Panc1 (cell line): ENCODE measurements around the gene ATF5. TPM values are rescaled to one million over a fixed set of nuclear protein-coding genes. Genes with fewer than 3 reads are reported as not detected.

Experiments used
- ATAC-seq: fragments of 200-7000 bp; cut with Tn5 transposase; 2 replicates; pipeline ENCODE4 v1.9.1; 2020; ENCODE audit warnings: mild to moderate bottlenecking, moderate library complexity
- BruUV-seq: library from RNA; stranded (reverse); fragments of 400-500 nt; replicated peaks from 2 replicates; lab custom pipeline; 2021; lab: Mats Ljungman, UMichigan
- CTCF ChIA-PET: fragments of 300-600 bp; sonication (Branson Sonifier 250); formaldehyde crosslinking; loops from one replicate; lab custom pipeline; 2022; ENCODE audit warnings: antibody characterized with exemption; lab: Charles Lee
- POLR2A ChIA-PET: fragments of 300-600 bp; sonication (Branson Sonifier 250); formaldehyde crosslinking; loops from one replicate; lab custom pipeline; 2022; ENCODE audit warnings: antibody characterized with exemption; lab: Charles Lee
- DNase-seq: peaks from one replicate; pipeline ENCODE4 v3.0.0-alpha.2; 2010; ENCODE audit warnings: low read depth, low spot score
- H3K27ac ChIP-seq: 2 replicates; pipeline ENCODE4 v1.5.1; 2011; ENCODE audit warnings: mild to moderate bottlenecking, low read length, inconsistent platforms
- H3K27me3 ChIP-seq: fragments of 200-500 bp; sonication (Bioruptor generic); 2 replicates; pipeline ENCODE4 v1.6.0; 2014; ENCODE audit warnings: low read length, inconsistent platforms; ENCODE audit not compliant: control insufficient read depth, insufficient read depth
- H3K36me3 ChIP-seq: fragments of 200-500 bp; sonication (Bioruptor generic); 2 replicates; pipeline ENCODE4 v1.5.1; 2014; ENCODE audit warnings: inconsistent platforms, mild to moderate bottlenecking, low read length, moderate library complexity; ENCODE audit not compliant: control insufficient read depth, insufficient read depth
- H3K4me1 ChIP-seq: 2 replicates; pipeline ENCODE4 v1.5.1; 2011; ENCODE audit warnings: inconsistent platforms, mild to moderate bottlenecking, low read length, moderate library complexity; ENCODE audit not compliant: control insufficient read depth, insufficient read depth
- H3K4me3 ChIP-seq, 2 experiments: 2 replicates each; pipeline ENCODE4 v1.5.1; 2011 to 2012; ENCODE audit warnings: low read depth in 2 of 2, low read length in 2 of 2, mild to moderate bottlenecking in 2 of 2, inconsistent platforms in 1 of 2, moderate library complexity in 1 of 2
- H3K9me3 ChIP-seq: fragments of 200-500 bp; sonication (Bioruptor generic); 2 replicates; pipeline ENCODE4 v1.5.1; 2014; ENCODE audit warnings: low read depth, mild to moderate bottlenecking, inconsistent platforms, low read length, moderate library complexity; ENCODE audit not compliant: control insufficient read depth, insufficient read depth
- POLR2AphosphoS5 ChIP-seq: IDR thresholded peaks from 2 replicates; pipeline ENCODE4 v1.6.1; 2012; ENCODE audit warnings: mild to moderate bottlenecking, low read depth, low read length, moderate library complexity
- REST ChIP-seq, 2 experiments: IDR thresholded peaks; 2 replicates each; pipeline ENCODE4 v1.6.1; 2011 to 2012; ENCODE audit warnings: low read depth in 2 of 2, control low read depth in 1 of 2, low read length in 1 of 2, mild to moderate bottlenecking in 1 of 2, moderate library complexity in 1 of 2; ENCODE audit not compliant: insufficient read depth in 1 of 2
- SIN3A ChIP-seq: IDR thresholded peaks from 2 replicates; pipeline ENCODE4 v1.6.1; 2012; ENCODE audit warnings: low read depth, mild to moderate bottlenecking, low read length, moderate library complexity, borderline replicate concordance; ENCODE audit not compliant: insufficient read depth
- TCF7L2 ChIP-seq: IDR thresholded peaks from 2 replicates; pipeline ENCODE4 v1.6.1; 2011; ENCODE audit warnings: mild to moderate bottlenecking, low read depth, low read length, inconsistent platforms
- in situ Hi-C: cut with HindIII; loops from 2 replicates; pipeline ENCODE4 v1.10.0; 2016; ENCODE audit warnings: low sequenced_read_pairs, low pct_unique_long_range_greater_than_20kb
- intact Hi-C: fragments of 100-400 bp; cut with micrococcal nuclease; formaldehyde crosslinking; loops from one replicate; pipeline ENCODE4 v1.10.0; 2022; ENCODE audit not compliant: unreplicated experiment
- total RNA-seq: library from RNA; stranded (reverse); gene quantifications from one replicate; pipeline ENCODE4 v1.2.1, GENCODE V29; 2021; ENCODE audit not compliant: unreplicated experiment
- TF ChIP-seq, protein P1 (sequence below): fragments of 450-650 bp; IDR thresholded peaks from 2 replicates; pipeline ENCODE4 v1.5.1; 2017; ENCODE audit warnings: mild to moderate bottlenecking

Gene ATF5
- total RNA-seq, 1 experiment from 2014 or later = 104 TPM

GRCh38 chr19:49884109-49884508 is 44.9 kb upstream of the ATF5 start:
- H3K27ac ChIP-seq = no peak overlapping the region
- DNase-seq = no peak
- no peak overlapping the region for H3K4me3 ChIP-seq
- no peaks in the 10 kb centered on the region; the same call in 1 of the 2 replicates for H3K4me1 ChIP-seq
- CTCF ChIA-PET = no interaction called here
- intact Hi-C loops = no loop called here
- no TSS peak for BruUV-seq
- ATAC-seq = no peak
- no peaks in the 10 kb centered on the region for H3K36me3 ChIP-seq
- POLR2A ChIA-PET = no interaction called here
- H3K27me3 ChIP-seq = no peaks in the 10 kb centered on the region
- TF ChIP-seq REST (IDR thresholded peaks at IDR 0.05; ENCODE audit: insufficient read depth in 1 of 2, low read depth in 2 of 2, low read length in 1 of 2) (no peak), SIN3A (no peak), POLR2AphosphoS5 (no peak), TCF7L2 (no peak)
- TF ChIP-seq, protein P1, sequence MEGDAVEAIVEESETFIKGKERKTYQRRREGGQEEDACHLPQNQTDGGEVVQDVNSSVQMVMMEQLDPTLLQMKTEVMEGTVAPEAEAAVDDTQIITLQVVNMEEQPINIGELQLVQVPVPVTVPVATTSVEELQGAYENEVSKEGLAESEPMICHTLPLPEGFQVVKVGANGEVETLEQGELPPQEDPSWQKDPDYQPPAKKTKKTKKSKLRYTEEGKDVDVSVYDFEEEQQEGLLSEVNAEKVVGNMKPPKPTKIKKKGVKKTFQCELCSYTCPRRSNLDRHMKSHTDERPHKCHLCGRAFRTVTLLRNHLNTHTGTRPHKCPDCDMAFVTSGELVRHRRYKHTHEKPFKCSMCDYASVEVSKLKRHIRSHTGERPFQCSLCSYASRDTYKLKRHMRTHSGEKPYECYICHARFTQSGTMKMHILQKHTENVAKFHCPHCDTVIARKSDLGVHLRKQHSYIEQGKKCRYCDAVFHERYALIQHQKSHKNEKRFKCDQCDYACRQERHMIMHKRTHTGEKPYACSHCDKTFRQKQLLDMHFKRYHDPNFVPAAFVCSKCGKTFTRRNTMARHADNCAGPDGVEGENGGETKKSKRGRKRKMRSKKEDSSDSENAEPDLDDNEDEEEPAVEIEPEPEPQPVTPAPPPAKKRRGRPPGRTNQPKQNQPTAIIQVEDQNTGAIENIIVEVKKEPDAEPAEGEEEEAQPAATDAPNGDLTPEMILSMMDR = no peak
- H3K9me3 ChIP-seq = no peaks in the 10 kb centered on the region
- in situ Hi-C loops = no loop called here

GRCh38 chr19:49884760-49885159 is 44.2 kb upstream of the ATF5 start:
- no peaks in the 10 kb centered on the region for H3K4me1 ChIP-seq
- intact Hi-C loops = no loop called here
- H3K4me3 ChIP-seq = no peak overlapping the region
- H3K36me3 ChIP-seq = no peaks in the 10 kb centered on the region
- in situ Hi-C loops = no loop called here
- no TSS peak for BruUV-seq
- POLR2A ChIA-PET = no interaction called here
- ATAC-seq = no peak
- no peak for DNase-seq
- TF ChIP-seq, protein P1 = no peak
- TF ChIP-seq SIN3A (no peak), POLR2AphosphoS5 (no peak), REST (IDR thresholded peaks at IDR 0.05; ENCODE audit: insufficient read depth in 1 of 2, low read depth in 2 of 2, low read length in 1 of 2) (no peak), TCF7L2 (no peak)
- H3K27me3 ChIP-seq = no peaks in the 10 kb centered on the region
- H3K9me3 ChIP-seq = no peaks in the 10 kb centered on the region
- CTCF ChIA-PET = no interaction called here
- no peak overlapping the region for H3K27ac ChIP-seq
